Mammary epithelial cell (primary cell): ENCODE data around the gene IQGAP3.

ENCODE experiments used
- EZH2 ChIP-seq: IDR thresholded peaks from 2 replicates; pipeline ENCODE4 v1.6.1; 2012; ENCODE audit warnings: low read length, inconsistent platforms, borderline replicate concordance
- TF ChIP-seq, protein P1 (sequence below), 2 donors: IDR thresholded peaks in 1 of 2; conservative IDR thresholded peaks in 1 of 2; 2 replicates each; pipeline ENCODE4 v1.5.1; 2011 to 2012; ENCODE audit warnings: inconsistent platforms in 2 of 2, low read length in 2 of 2, mild to moderate bottlenecking in 2 of 2, control low read depth in 1 of 2, low read depth in 1 of 2; ENCODE audit not compliant: insufficient read depth in 1 of 2; ENCODE audit errors: extremely low read depth in 1 of 2

DNA sequence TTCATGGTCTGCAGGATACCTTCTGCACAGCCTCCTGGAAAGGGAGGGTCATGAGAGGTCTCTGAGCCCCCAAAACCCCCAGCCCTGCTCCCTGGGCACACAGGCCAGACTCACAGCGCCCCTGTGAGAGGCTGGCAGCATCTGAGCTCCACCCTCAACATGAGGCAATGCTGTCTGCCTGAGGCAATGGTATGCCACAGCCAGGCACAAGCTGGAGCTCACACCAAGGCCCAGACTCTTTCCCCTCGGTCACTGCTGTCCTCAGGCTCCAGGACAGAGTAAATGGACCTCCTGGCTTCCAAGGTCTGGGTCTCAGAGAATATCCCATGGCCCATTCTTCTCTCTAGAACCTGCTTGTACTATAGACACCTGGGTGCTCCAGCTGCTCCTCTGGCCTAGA is 89.0 kb downstream of the IQGAP3 start:
- TF ChIP-seq, protein P1, sequence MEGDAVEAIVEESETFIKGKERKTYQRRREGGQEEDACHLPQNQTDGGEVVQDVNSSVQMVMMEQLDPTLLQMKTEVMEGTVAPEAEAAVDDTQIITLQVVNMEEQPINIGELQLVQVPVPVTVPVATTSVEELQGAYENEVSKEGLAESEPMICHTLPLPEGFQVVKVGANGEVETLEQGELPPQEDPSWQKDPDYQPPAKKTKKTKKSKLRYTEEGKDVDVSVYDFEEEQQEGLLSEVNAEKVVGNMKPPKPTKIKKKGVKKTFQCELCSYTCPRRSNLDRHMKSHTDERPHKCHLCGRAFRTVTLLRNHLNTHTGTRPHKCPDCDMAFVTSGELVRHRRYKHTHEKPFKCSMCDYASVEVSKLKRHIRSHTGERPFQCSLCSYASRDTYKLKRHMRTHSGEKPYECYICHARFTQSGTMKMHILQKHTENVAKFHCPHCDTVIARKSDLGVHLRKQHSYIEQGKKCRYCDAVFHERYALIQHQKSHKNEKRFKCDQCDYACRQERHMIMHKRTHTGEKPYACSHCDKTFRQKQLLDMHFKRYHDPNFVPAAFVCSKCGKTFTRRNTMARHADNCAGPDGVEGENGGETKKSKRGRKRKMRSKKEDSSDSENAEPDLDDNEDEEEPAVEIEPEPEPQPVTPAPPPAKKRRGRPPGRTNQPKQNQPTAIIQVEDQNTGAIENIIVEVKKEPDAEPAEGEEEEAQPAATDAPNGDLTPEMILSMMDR (conservative IDR thresholded peaks at IDR 0.05 in 1 of 2, IDR thresholded peaks at IDR 0.05 in 1 of 2; ENCODE audit: extremely low read depth in 1 of 2, insufficient read depth in 1 of 2, low read depth in 1 of 2, low read length in 2 of 2): no peak
- no peak for TF ChIP-seq EZH2
